HEK293T (cell line): ENCODE results near the gene TMCO6.

Source experiments
- BHLHE40 ChIP-seq: fragments of 450-650 bp; IDR thresholded peaks from 2 replicates; pipeline ENCODE4 v1.6.1; 2016; ENCODE audit warnings: mild to moderate bottlenecking, moderate library complexity, borderline replicate concordance
- FOXA1 ChIP-seq: fragments of 450-650 bp; IDR thresholded peaks from 2 replicates; pipeline ENCODE4 v1.6.1; 2016; ENCODE audit warnings: mild to moderate bottlenecking
- FOXK2 ChIP-seq: fragments of 450-650 bp; IDR thresholded peaks from 2 replicates; pipeline ENCODE4 v1.6.1; 2016; ENCODE audit warnings: mild to moderate bottlenecking
- HDGF ChIP-seq: fragments of 450-650 bp; IDR thresholded peaks from 2 replicates; pipeline ENCODE4 v1.6.1; 2017; ENCODE audit warnings: antibody characterized with exemption, borderline replicate concordance
- TARDBP ChIP-seq: fragments of 450-650 bp; IDR thresholded peaks from 2 replicates; pipeline ENCODE4 v1.6.1; 2016
- ZNF384 ChIP-seq: fragments of 450-650 bp; IDR thresholded peaks from 2 replicates; pipeline ENCODE4 v1.6.1; 2016

- no peak for TF ChIP-seq FOXK2
- TF ChIP-seq BHLHE40: no peak
- no peak for TF ChIP-seq FOXA1
- no peak for TF ChIP-seq ZNF384
- TF ChIP-seq TARDBP: no peak
- no peak for TF ChIP-seq HDGF
Observed at GRCh38 chr5:140690376-140690932, 51.2 kb downstream of the TMCO6 start.
